ENCODE results near the gene KCP.

KCP gene

DNA sequence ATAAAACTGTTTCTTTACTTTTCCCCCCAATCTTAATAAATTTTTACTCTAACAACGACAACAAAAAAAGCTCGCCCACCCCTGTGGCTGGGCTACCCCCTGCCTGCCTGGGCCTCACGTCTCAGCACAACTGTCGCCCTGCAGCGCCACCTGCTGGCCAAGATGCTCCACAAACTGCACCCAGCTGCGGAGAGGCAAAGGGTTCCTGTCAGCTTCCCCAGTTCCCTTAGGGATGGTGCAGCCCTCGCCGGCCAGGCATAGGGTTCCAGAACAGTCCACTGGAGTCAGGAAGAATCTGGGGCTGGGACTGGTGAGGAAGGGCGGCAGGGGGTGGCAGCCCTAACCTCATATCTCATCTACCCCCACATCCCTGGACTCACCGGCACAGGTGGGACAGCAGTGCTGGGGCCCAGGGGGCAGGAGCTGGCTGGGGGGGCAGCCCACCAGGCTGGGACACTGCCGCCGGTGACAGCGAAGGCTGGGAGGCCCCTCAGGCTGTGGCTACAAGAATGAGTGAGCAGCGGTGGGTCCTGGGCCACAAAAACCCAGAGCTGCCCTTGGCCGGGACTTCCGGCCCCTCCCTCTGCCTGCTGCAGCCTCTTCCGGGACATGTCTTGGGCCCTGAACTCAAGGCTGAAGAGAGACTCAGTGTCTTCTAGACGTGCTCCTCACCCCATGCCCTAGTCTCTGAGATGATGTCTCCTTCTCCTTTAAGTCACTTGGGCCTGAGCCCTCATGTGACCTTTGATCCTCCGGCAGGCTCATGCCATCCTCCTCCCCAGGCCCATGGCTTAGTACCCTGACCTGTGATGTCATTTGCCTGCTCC lies 26.7 kb downstream of the KCP start:
- Histone ChIP-seq H3K4me1 (ENCODE audit: low read length) (peaks cover 8% of the 10 kb centered on the region; the same call in 1 of the 2 replicates), H4K20me1 (ENCODE audit: insufficient read depth, low read length) (no peaks in the 10 kb centered on the region), H3K36me3 (replicated peaks; ENCODE audit: low read depth, low read length) (no peaks in the 10 kb centered on the region), H3K27me3 (ENCODE audit: low read depth, low read length) (no peaks in the 10 kb centered on the region), H2AFZ (ENCODE audit: low read depth, low read length) (peak overlapping the region; percentile 99), H3K4me2 (ENCODE audit: low read length) (peak overlapping the region; percentile 95), H3K27ac (ENCODE audit: low read length) (peak overlapping the region; percentile 69), H3K9ac (ENCODE audit: low read length) (peak overlapping the region; percentile 90), H3K9me3 (ENCODE audit: insufficient read depth, low read length) (no peaks in the 10 kb centered on the region), H3K79me2 (ENCODE audit: low read length) (no peaks in the 10 kb centered on the region), H3K4me3 (ENCODE audit: low read length) (peak overlapping the region; percentile 96)
- TF ChIP-seq, protein P1, sequence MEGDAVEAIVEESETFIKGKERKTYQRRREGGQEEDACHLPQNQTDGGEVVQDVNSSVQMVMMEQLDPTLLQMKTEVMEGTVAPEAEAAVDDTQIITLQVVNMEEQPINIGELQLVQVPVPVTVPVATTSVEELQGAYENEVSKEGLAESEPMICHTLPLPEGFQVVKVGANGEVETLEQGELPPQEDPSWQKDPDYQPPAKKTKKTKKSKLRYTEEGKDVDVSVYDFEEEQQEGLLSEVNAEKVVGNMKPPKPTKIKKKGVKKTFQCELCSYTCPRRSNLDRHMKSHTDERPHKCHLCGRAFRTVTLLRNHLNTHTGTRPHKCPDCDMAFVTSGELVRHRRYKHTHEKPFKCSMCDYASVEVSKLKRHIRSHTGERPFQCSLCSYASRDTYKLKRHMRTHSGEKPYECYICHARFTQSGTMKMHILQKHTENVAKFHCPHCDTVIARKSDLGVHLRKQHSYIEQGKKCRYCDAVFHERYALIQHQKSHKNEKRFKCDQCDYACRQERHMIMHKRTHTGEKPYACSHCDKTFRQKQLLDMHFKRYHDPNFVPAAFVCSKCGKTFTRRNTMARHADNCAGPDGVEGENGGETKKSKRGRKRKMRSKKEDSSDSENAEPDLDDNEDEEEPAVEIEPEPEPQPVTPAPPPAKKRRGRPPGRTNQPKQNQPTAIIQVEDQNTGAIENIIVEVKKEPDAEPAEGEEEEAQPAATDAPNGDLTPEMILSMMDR (IDR thresholded peaks at IDR 0.05; ENCODE audit: low read depth, low read length), result peak; percentile 97
- no peak for TF ChIP-seq EZH2phosphoT487 (IDR thresholded peaks at IDR 0.05; ENCODE audit: low read depth)

GRCh38 chr7:128882134-128882533 lies 28.4 kb downstream of the KCP start:
- no peaks in the 10 kb centered on the region for H3K79me2 ChIP-seq (ENCODE audit: low read length)
- H3K9ac ChIP-seq (ENCODE audit: low read length), result no peak overlapping the region
- no peaks in the 10 kb centered on the region for H3K36me3 ChIP-seq (replicated peaks; ENCODE audit: low read depth, low read length)
- no peak overlapping the region for H3K4me3 ChIP-seq (ENCODE audit: low read length)
- no peaks in the 10 kb centered on the region for H3K27me3 ChIP-seq (ENCODE audit: low read depth, low read length)
- no peak for TF ChIP-seq EZH2phosphoT487 (IDR thresholded peaks at IDR 0.05; ENCODE audit: low read depth)
- TF ChIP-seq, protein P1 (IDR thresholded peaks at IDR 0.05; ENCODE audit: low read depth, low read length), result no peak
- no peak overlapping the region for H3K4me2 ChIP-seq (ENCODE audit: low read length)
- no peaks in the 10 kb centered on the region for H4K20me1 ChIP-seq (ENCODE audit: insufficient read depth, low read length)
- no peak overlapping the region for H3K27ac ChIP-seq (ENCODE audit: low read length)
- no peak overlapping the region for H2AFZ ChIP-seq (ENCODE audit: low read depth, low read length)
- H3K9me3 ChIP-seq (ENCODE audit: insufficient read depth, low read length), result no peaks in the 10 kb centered on the region
- H3K4me1 ChIP-seq (ENCODE audit: low read length), result peaks cover 8% of the 10 kb centered on the region; the same call in 1 of the 2 replicates

DNA sequence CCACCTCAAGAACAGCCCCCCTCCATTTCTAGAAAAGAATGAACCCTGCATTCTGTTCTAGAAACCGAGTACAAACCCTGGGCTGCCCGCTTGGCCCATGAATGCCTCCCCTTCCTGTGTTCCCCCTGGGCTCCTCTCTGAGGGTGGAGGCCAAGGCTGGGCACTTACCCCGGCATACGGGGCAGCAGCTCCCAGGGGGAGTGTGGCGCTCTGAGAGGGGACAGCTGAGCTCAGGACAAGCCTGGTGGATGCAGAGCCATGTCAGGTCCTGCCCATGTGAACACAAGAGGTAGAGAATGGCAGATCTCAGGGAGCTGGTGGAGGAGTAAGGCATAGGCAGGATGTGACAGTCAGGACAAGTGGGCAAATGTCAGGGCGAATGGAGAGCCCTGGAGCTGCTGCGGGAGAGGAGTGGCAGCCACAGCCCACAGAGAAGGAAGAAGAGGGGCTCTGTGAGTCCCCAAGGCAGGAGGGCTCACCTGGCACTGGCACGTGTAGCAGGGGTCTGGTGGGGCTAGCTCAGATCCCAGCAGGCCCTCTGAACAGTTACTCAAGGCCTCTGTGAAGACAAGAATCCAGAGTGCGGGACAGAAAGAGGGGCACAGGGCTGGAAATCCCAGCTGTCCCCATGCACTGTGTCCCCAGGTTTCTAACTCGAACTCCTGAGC lies 28.9 kb downstream of the KCP start:
- Histone ChIP-seq H2AFZ (ENCODE audit: low read depth, low read length) (no peak overlapping the region), H3K4me2 (ENCODE audit: low read length) (no peak overlapping the region), H3K36me3 (replicated peaks; ENCODE audit: low read depth, low read length) (no peaks in the 10 kb centered on the region), H3K4me3 (ENCODE audit: low read length) (no peak overlapping the region), H3K4me1 (ENCODE audit: low read length) (peaks cover 8% of the 10 kb centered on the region; the same call in 1 of the 2 replicates), H3K79me2 (ENCODE audit: low read length) (no peaks in the 10 kb centered on the region), H3K9ac (ENCODE audit: low read length) (no peak overlapping the region), H3K9me3 (ENCODE audit: insufficient read depth, low read length) (no peaks in the 10 kb centered on the region), H4K20me1 (ENCODE audit: insufficient read depth, low read length) (no peaks in the 10 kb centered on the region), H3K27me3 (ENCODE audit: low read depth, low read length) (no peaks in the 10 kb centered on the region), H3K27ac (ENCODE audit: low read length) (no peak overlapping the region)
- no peak for TF ChIP-seq EZH2phosphoT487 (IDR thresholded peaks at IDR 0.05; ENCODE audit: low read depth)
- TF ChIP-seq, protein P1 (IDR thresholded peaks at IDR 0.05; ENCODE audit: low read depth, low read length), result no peak

GRCh38 chr7:128880791-128881457 lies 29.6 kb downstream of the KCP start:
- Histone ChIP-seq H3K36me3 (replicated peaks; ENCODE audit: low read depth, low read length) (no peaks in the 10 kb centered on the region), H3K27me3 (ENCODE audit: low read depth, low read length) (no peaks in the 10 kb centered on the region), H4K20me1 (ENCODE audit: insufficient read depth, low read length) (no peaks in the 10 kb centered on the region), H3K9ac (ENCODE audit: low read length) (no peak overlapping the region), H3K9me3 (ENCODE audit: insufficient read depth, low read length) (no peaks in the 10 kb centered on the region), H3K4me3 (ENCODE audit: low read length) (no peak overlapping the region), H3K4me1 (ENCODE audit: low read length) (peaks cover 8% of the 10 kb centered on the region; the same call in 1 of the 2 replicates), H2AFZ (ENCODE audit: low read depth, low read length) (no peak overlapping the region), H3K79me2 (ENCODE audit: low read length) (no peaks in the 10 kb centered on the region), H3K4me2 (ENCODE audit: low read length) (no peak overlapping the region), H3K27ac (ENCODE audit: low read length) (no peak overlapping the region)
- TF ChIP-seq EZH2phosphoT487 (IDR thresholded peaks at IDR 0.05; ENCODE audit: low read depth), result no peak
- TF ChIP-seq, protein P1 (IDR thresholded peaks at IDR 0.05; ENCODE audit: low read depth, low read length), result no peak

Data from OCI-LY3 (cell line).